IMR-90 (cell line): ENCODE measurements around the gene ST6GALNAC5. TPM values are rescaled to one million over a fixed set of nuclear protein-coding genes. Genes with fewer than 3 reads are reported as not detected.

ENCODE experiments used
- ATAC-seq: fragments of 200-7000 bp; cut with Tn5 transposase; 2 replicates; pipeline ENCODE4 v1.9.1; 2020; ENCODE audit warnings: low read depth, mild to moderate bottlenecking, moderate library complexity
- BruUV-seq: library from RNA; stranded (reverse); fragments of 400-500 nt; replicated peaks from 2 replicates; lab custom pipeline; 2021; lab: Mats Ljungman, UMichigan
- CTCF ChIA-PET: fragments of 300-600 bp; formaldehyde crosslinking; extraction: SDS; loops from one replicate; lab custom pipeline; 2021; ENCODE audit warnings: antibody characterized with exemption; lab: Yijun Ruan, JAX
- POLR2A ChIA-PET: fragments of 300-600 bp; sonication (Branson Sonifier 250); formaldehyde crosslinking; loops from one replicate; lab custom pipeline; 2022; ENCODE audit warnings: antibody characterized with exemption; ENCODE audit not compliant: unreplicated experiment; lab: Charles Lee
- DNase-seq: peaks from one replicate; pipeline ENCODE4 v3.0.0; 2013
- H2AFZ ChIP-seq: replicated peaks from 2 replicates; pipeline ENCODE3; 2013; ENCODE audit warnings: low read length, mild to moderate bottlenecking; ENCODE audit not compliant: poor library complexity
- H2AK5ac ChIP-seq: 2 replicates; pipeline ENCODE4 v1.6.1; 2013; ENCODE audit warnings: low read depth, low read length, inconsistent platforms
- H2AK9ac ChIP-seq: replicated peaks from 2 replicates; pipeline ENCODE3; 2013; ENCODE audit warnings: mild to moderate bottlenecking, low read depth, low read length, moderate library complexity; ENCODE audit not compliant: poor library complexity
- H2BK120ac ChIP-seq: 2 replicates; pipeline ENCODE4 v1.6.1; 2013; ENCODE audit warnings: low read depth, low read length, inconsistent platforms
- H2BK15ac ChIP-seq: 3 replicates; pipeline ENCODE4 v1.6.1; 2013; ENCODE audit warnings: low read depth, low read length, inconsistent platforms
- H2BK20ac ChIP-seq: 2 replicates; pipeline ENCODE4 v1.6.1; 2013; ENCODE audit warnings: low read depth, mild to moderate bottlenecking, inconsistent platforms, low read length, moderate library complexity
- H2BK5ac ChIP-seq: 2 replicates; pipeline ENCODE4 v1.6.1; 2013; ENCODE audit warnings: mild to moderate bottlenecking, low read depth, low read length, inconsistent platforms; ENCODE audit not compliant: poor library complexity, severe bottlenecking
- H3K14ac ChIP-seq: replicated peaks from 2 replicates; pipeline ENCODE4 v1.6.1; 2013; ENCODE audit warnings: low read depth, low read length, inconsistent platforms
- H3K18ac ChIP-seq: 2 replicates; pipeline ENCODE4 v1.6.1; 2013; ENCODE audit warnings: low read depth, low read length, control low read depth
- H3K23ac ChIP-seq: 2 replicates; pipeline ENCODE4 v1.6.1; 2013; ENCODE audit warnings: low read depth, low read length, inconsistent platforms
- H3K27ac ChIP-seq: 2 replicates; pipeline ENCODE4 v1.5.1; 2013; ENCODE audit warnings: mild to moderate bottlenecking, control low read depth, low read length; ENCODE audit not compliant: insufficient read depth
- H3K27me3 ChIP-seq: 2 replicates; pipeline ENCODE4 v1.6.1; 2013; ENCODE audit warnings: low read length; ENCODE audit not compliant: control insufficient read depth, insufficient read depth
- H3K36me3 ChIP-seq: 2 replicates; pipeline ENCODE4 v1.6.1; 2013; ENCODE audit warnings: low read length, mixed read lengths; ENCODE audit not compliant: control insufficient read depth, insufficient read depth
- H3K4ac ChIP-seq: 2 replicates; pipeline ENCODE4 v1.6.1; 2013; ENCODE audit warnings: low read depth, low read length, inconsistent platforms
- H3K4me1 ChIP-seq: 2 replicates; pipeline ENCODE4 v1.6.1; 2013; ENCODE audit warnings: low read length, mixed read lengths; ENCODE audit not compliant: control insufficient read depth, insufficient read depth
- H3K4me2 ChIP-seq: 2 replicates; pipeline ENCODE4 v1.6.1; 2013; ENCODE audit warnings: low read depth, mild to moderate bottlenecking, control low read depth, low read length, moderate library complexity
- H3K4me3 ChIP-seq: 2 replicates; pipeline ENCODE4 v1.5.1; 2013; ENCODE audit warnings: low read depth, mild to moderate bottlenecking, control low read depth, low read length, moderate library complexity; ENCODE audit not compliant: insufficient read depth
- H3K56ac ChIP-seq: 2 replicates; pipeline ENCODE4 v1.6.1; 2013; ENCODE audit warnings: low read length, inconsistent platforms; ENCODE audit not compliant: insufficient read depth; ENCODE audit errors: extremely low read depth
- H3K79me1 ChIP-seq, 2 experiments: 2 replicates each; pipeline ENCODE4 v1.6.1; 2013; ENCODE audit warnings: low read length in 2 of 2, inconsistent platforms in 1 of 2, low read depth in 1 of 2
- H3K9ac ChIP-seq: 2 replicates; pipeline ENCODE4 v1.6.1; 2013; ENCODE audit warnings: low read depth, low read length, control low read depth
- H3K9me1 ChIP-seq: 2 replicates; pipeline ENCODE4 v1.6.1; 2013; ENCODE audit warnings: low read length, inconsistent platforms; ENCODE audit not compliant: insufficient read depth
- H3K9me3 ChIP-seq: 2 replicates; pipeline ENCODE4 v1.6.1; 2013; ENCODE audit warnings: low read length; ENCODE audit not compliant: control insufficient read depth, insufficient read depth
- H4K20me1 ChIP-seq: 2 replicates; pipeline ENCODE4 v1.6.1; 2013; ENCODE audit warnings: low read length, inconsistent platforms; ENCODE audit not compliant: insufficient read depth
- H4K5ac ChIP-seq: 2 replicates; pipeline ENCODE4 v1.6.1; 2013; ENCODE audit warnings: mild to moderate bottlenecking, low read depth, low read length, control low read depth
- H4K8ac ChIP-seq, 2 experiments: 2 replicates each; pipeline ENCODE4 v1.6.1; 2013; ENCODE audit warnings: low read depth in 2 of 2, low read length in 2 of 2, control low read depth in 1 of 2, inconsistent platforms in 1 of 2
- H4K91ac ChIP-seq: 2 replicates; pipeline ENCODE4 v1.6.1; 2013; ENCODE audit warnings: low read depth, low read length, inconsistent platforms; ENCODE audit not compliant: insufficient read depth
- BHLHE40 ChIP-seq: fragments of 150-350 bp; IDR thresholded peaks from 2 replicates; pipeline ENCODE4 v1.6.1; 2016; ENCODE audit warnings: mild to moderate bottlenecking, low read depth, low read length
- CEBPB ChIP-seq: IDR thresholded peaks from 2 replicates; pipeline ENCODE4 v1.6.1; 2012; ENCODE audit warnings: low read depth, low read length, improper control_type of control experiment
- CHD1 ChIP-seq: IDR thresholded peaks from 2 replicates; pipeline ENCODE4 v1.6.1; 2012; ENCODE audit warnings: low read depth, low read length, improper control_type of control experiment
- FOS ChIP-seq: fragments of 150-350 bp; IDR thresholded peaks from 2 replicates; pipeline ENCODE4 v1.6.1; 2016; ENCODE audit warnings: low read depth, low read length
- MAFK ChIP-seq: IDR thresholded peaks from 2 replicates; pipeline ENCODE4 v1.6.1; 2012; ENCODE audit warnings: low read depth, low read length, improper control_type of control experiment
- MAZ ChIP-seq: IDR thresholded peaks from 2 replicates; pipeline ENCODE4 v1.6.1; 2012; ENCODE audit warnings: low read depth, mild to moderate bottlenecking, low read length, improper control_type of control experiment, moderate library complexity, borderline replicate concordance
- NFE2L2 ChIP-seq: fragments of 150-350 bp; IDR thresholded peaks from 2 replicates; pipeline ENCODE4 v1.6.1; 2016; ENCODE audit warnings: low read depth, mild to moderate bottlenecking, low read length
- POLR2A ChIP-seq: IDR thresholded peaks from 2 replicates; pipeline ENCODE4 v1.6.1; 2012; ENCODE audit warnings: mild to moderate bottlenecking, low read depth, low read length
- RAD21 ChIP-seq: IDR thresholded peaks from 2 replicates; pipeline ENCODE4 v1.6.1; 2012; ENCODE audit warnings: low read length, improper control_type of control experiment
- RCOR1 ChIP-seq: IDR thresholded peaks from 2 replicates; pipeline ENCODE4 v1.6.1; 2012; ENCODE audit warnings: mild to moderate bottlenecking, low read length, improper control_type of control experiment; ENCODE audit not compliant: insufficient replicate concordance
- SMC3 ChIP-seq: fragments of 150-350 bp; IDR thresholded peaks from 2 replicates; pipeline ENCODE4 v1.6.1; 2016; ENCODE audit warnings: low read depth, mild to moderate bottlenecking, antibody characterized with exemption, low read length, moderate library complexity
- WGBS, 2 experiments: methylation state at CpG; one replicate each; pipeline versions ENCODE4 v1.1.5 to v1.1.7; 2013; ENCODE audit warnings: missing lambda C conversion rate in 2 of 2; ENCODE audit not compliant: insufficient read length in 1 of 2; ENCODE audit errors: extremely low coverage in 2 of 2; 5-methylcytosine and 5-hydroxymethylcytosine counted together
- dilution Hi-C: fragments of 300-500 bp; cut with HindIII; formaldehyde crosslinking; loops from one replicate; pipeline ENCODE4 v1.14.3; 2018; ENCODE audit warnings: low sequenced_read_pairs; ENCODE audit not compliant: unreplicated experiment
- in situ Hi-C: fragments of 300-500 bp; cut with MboI; formaldehyde crosslinking; loops from 3 replicates; pipeline ENCODE4 v1.14.3; 2019; ENCODE audit warnings: low sequenced_read_pairs, inconsistent platforms, mixed read lengths
- intact Hi-C: fragments of 100-400 bp; cut with micrococcal nuclease; formaldehyde crosslinking; loops from 2 replicates; pipeline ENCODE4 v1.10.0; 2022
- polyA plus RNA-seq, 3 experiments: library from polyadenylated mRNA; depleted of rRNA; stranded (reverse); fragments of >200 nt; gene quantifications; 2 replicates each; pipeline ENCODE4 v1.2.3, GENCODE V29; 2012; ENCODE audit warnings: low replicate concordance in 1 of 3
- total RNA-seq: library from RNA; depleted of rRNA; stranded (reverse); fragments of >200 nt; gene quantifications from 2 replicates; pipeline ENCODE4 v1.2.3, GENCODE V29; 2012

The ST6GALNAC5 gene
- total and polyA plus RNA-seq, 2 of the 4 experiments (the other 2 are of a cell fraction), result 3.4 to 4.0 TPM

DNA sequence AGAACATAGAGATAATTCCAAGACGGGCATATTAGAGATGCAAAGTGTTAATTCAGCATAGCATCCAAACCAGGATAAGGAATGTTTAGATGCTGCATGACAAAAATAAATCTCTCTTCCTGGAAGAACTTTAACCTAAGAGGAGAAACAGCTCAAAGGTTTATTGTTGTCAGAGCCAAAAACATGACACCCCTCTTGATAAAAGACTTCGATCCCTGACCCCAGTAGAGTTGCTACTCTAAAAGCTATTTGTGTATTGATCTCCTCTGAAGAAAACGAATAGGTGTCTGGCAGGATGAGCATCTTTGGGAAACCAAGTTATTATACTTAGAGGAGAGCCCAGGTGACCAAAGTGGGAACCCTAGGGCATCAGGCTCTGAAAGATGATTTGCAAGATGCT is 193.9 kb downstream of the ST6GALNAC5 start:
- no peak overlapping the region for H3K9ac ChIP-seq
- no TSS peak for BruUV-seq
- H4K20me1 ChIP-seq, result no peaks in the 10 kb centered on the region
- in situ Hi-C loops (no loop called here), dilution Hi-C loops (no loop called here), intact Hi-C loops (no loop called here)
- H3K36me3 ChIP-seq, result no peaks in the 10 kb centered on the region
- no peak overlapping the region for H3K4ac ChIP-seq
- H3K9me3 ChIP-seq, result no peaks in the 10 kb centered on the region
- no CpG with 5 or more reads among the region's 3 CpGs for WGBS, 2 experiments
- H2BK5ac ChIP-seq, result no peak overlapping the region
- no peaks in the 10 kb centered on the region for H3K4me1 ChIP-seq
- H3K4me3 ChIP-seq, result no peak overlapping the region
- DNase-seq, result no peak
- H4K5ac ChIP-seq, result no peak overlapping the region
- ChIA-PET CTCF (no interaction called here), POLR2A (no interaction called here)
- H3K27ac ChIP-seq, result no peak overlapping the region
- H2BK20ac ChIP-seq, result no peak overlapping the region
- H3K27me3 ChIP-seq, result peaks cover 2% of the 10 kb centered on the region; the same call in 1 of the 2 replicates
- no peak overlapping the region for H2AK5ac ChIP-seq
- TF ChIP-seq SMC3 (no peak), POLR2A (no peak), BHLHE40 (no peak), RAD21 (no peak), FOS (no peak), MAFK (no peak), CEBPB (no peak), NFE2L2 (no peak), MAZ (no peak), CHD1 (no peak), RCOR1 (no peak)
- H2AK9ac ChIP-seq, result no peak overlapping the region
- no peak overlapping the region for H2AFZ ChIP-seq
- H4K91ac ChIP-seq, result no peak overlapping the region
- no peak overlapping the region for H3K4me2 ChIP-seq
- H2BK15ac ChIP-seq, result no peak overlapping the region
- H3K79me1 ChIP-seq, result no peaks in the 10 kb centered on the region
- no peak for ATAC-seq
- H3K23ac ChIP-seq, result no peak overlapping the region
- no peak overlapping the region for H2BK120ac ChIP-seq
- no peak overlapping the region for H4K8ac ChIP-seq
- H3K18ac ChIP-seq, result no peak overlapping the region
- H3K14ac ChIP-seq, result no peak overlapping the region
- H3K56ac ChIP-seq, result no peak overlapping the region
- no peaks in the 10 kb centered on the region; the same call in 1 of the 2 replicates for H3K9me1 ChIP-seq
